GM21390 (cell line): ENCODE measurements around the gene PRICKLE4.

ENCODE experiments used
- ATAC-seq: cut with Tn5 transposase; IDR thresholded peaks from one replicate; pipeline ENCODE4 v1.9.1; 2021; ENCODE audit not compliant: unreplicated experiment

Gene PRICKLE4

DNA sequence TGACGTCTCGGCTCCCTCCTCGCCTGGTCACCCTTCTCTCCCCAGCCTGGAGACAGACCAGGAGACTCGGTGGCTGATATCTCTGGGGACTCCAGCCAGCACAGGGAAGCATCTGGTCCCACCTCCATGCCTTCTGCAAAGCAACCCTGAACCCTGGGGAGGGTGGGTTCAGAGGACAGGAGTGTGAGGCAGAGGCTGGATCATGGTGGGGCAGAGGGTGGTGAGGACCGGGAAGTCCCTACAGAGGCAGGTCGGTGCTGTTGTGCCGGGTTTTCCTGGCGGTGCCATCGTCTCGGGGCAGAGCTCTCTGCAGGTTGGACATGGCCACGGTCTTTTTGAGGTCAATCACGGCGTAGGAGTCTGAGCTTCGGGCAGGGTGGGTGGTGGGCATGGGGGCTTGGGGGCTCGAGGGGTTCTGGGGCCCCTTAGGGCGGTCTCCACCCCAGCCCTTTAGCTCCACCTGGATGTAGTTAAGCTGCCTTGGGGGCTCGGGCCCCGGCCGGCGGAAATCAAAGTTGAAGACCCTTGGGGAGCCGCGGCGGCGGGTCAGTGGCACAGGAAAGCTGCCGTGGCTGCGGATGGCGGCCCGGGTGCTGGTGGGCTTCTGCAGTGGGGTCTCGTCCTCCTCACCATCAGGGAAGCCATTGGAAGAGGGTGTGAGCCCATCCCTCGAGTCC, 10.1 kb upstream of the PRICKLE4 start:
- no peak for ATAC-seq

- ATAC-seq = no peak
Measured at GRCh38 chr6:41771058-41771983, 9.3 kb upstream of the PRICKLE4 start.

DNA sequence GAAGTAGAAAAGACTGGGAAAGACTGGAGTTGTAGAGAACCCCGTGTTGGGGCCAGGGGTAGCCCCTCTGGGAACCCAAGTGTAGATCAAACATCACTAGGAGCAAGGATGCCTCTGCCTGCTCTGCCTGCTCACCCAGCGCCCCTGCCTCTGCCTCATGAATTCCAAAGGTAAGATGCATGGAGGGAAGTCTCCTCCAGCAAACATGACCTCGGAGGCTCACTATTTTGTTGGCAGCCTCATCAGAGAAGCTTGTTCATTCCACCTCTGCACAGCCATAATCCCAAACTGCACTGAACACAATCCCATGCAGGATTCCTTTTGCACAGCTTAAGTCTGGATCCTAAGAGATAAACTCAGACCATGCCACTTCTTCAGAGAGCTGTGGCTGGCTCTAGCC, 5.7 kb upstream of the PRICKLE4 start:
- ATAC-seq = no peak

GRCh38 chr6:41775293-41775882, 5.2 kb upstream of the PRICKLE4 start:
- ATAC-seq = no peak

GRCh38 chr6:41777551-41778285, 2.9 kb upstream of the PRICKLE4 start:
- no peak for ATAC-seq

DNA sequence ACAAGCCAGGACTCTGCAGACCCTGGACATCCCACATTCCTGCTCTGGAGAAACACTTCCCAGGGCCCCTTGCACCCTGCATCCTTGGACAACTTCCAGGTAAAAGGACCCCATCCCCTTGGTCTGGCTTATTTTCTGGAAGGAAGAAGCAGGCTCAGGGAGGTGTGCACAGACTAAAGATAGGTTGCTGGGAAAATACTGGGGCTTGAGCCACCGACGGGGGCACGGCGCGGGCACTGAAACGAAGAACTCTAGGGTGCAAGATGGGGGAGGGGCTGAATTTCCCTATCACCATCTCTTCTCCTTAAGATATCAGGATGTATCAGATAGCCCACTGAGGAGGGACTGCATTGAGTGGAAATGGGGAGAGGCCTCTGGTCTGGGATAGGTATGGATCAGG, 1.7 kb upstream of the PRICKLE4 start:
- ATAC-seq = no peak

- peak; percentile 32 for ATAC-seq
Measured at GRCh38 chr6:41779336-41779735, 1.2 kb upstream of the PRICKLE4 start.

- peak; percentile 87 for ATAC-seq
Measured at GRCh38 chr6:41779788-41780550, 613 bp upstream of the PRICKLE4 start, which contains the start of gene FRS3. FRS3 (minus strand) TSS chr6:41779900; CDS start chr6:41776987, 2,913 bp downstream.

DNA sequence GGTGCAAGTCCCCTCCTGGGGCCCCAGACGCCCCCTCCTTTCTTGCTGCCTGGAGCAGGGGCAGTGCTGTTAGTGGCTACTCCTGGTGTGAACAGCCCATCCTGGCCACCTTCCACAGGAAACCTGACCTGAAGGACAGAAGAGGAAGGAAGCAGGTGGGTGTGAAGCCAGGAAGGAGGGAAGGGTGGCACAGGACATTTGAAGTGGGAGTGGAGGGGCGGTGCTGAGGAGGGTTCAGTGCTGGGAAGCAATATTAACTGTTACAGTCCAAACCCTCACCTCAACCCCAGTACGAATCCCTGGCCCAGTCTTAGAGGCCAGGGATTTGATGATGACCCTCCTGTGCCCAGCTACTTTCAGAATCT, 766 bp downstream of the PRICKLE4 start:
- no peak for ATAC-seq

DNA sequence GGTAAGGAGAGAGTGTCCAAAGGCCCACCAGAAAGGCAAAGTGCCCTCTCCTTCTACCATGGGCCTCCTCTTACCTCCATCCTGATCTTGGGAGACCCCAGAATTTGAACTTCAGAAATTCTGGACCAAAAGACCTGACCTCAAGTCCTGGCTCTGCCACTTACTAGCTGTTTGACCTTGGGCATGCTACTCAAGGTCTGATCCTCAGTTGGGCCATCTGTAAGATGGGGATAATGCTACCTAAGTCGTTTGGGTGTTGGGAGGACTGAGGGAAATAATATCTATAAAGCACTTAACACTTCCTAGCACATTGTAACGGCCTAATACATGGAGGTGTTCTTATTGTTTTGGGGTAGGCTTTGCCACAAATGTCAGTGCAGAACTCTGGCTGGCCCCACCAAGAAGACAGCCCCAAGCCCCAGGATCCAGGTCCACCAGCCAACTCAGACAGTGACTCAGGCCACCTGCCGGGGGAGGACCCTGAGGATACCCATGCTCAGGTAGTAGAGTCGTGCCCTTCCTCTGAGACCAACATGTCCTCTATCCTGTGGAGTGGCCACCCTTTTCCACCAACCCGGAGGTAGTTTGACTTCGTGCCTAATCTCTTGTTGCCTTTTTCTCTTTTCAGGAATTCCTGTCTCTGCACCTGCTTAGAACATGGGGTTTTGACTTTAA, 2.7 kb downstream of the PRICKLE4 start:
- no peak for ATAC-seq

DNA sequence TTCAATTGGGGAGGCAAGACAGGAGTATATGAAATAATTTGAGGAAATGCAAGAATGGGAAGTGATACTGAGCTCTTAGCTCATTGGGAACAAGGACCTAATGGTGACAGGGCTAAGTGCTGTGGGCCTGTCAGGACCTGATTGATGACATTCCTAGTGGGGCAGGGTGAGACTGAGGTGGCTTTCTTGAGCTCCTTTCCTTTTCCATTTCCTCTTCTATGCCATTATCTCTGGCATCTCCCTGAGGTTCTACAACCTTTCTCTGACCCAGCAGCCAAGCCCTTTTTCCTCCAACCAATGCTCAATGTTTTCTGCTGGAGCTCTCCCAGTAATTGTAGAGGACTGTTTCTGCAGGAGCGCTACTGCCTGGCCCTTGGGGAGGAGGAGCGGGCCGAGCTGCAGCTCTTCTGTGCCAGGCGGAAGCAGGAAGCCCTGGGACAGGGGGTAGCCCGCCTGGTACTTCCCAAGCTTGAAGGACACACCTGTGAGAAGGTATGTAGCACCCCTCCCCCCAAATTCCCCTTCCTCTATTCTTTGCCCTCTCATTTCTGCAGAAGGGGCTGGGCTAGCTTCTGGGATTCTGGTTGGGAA, 4.1 kb downstream of the PRICKLE4 start:
- ATAC-seq = no peak

DNA sequence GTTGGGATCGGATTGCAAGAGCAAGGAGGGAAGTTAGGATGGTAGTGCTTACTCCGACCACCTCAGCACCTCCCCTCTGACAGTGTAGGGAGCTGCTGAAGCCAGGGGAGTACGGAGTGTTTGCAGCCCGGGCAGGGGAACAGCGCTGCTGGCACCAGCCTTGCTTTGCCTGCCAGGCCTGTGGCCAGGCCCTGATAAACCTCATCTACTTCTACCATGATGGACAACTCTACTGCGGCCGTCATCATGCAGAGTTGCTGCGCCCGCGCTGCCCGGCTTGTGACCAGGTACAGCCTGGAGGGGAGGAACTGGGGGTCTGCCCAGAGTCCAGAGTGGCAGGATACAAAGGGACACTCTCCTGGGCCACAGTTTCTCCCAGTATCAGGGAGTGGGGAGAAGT, 4.7 kb downstream of the PRICKLE4 start:
- ATAC-seq = no peak

DNA sequence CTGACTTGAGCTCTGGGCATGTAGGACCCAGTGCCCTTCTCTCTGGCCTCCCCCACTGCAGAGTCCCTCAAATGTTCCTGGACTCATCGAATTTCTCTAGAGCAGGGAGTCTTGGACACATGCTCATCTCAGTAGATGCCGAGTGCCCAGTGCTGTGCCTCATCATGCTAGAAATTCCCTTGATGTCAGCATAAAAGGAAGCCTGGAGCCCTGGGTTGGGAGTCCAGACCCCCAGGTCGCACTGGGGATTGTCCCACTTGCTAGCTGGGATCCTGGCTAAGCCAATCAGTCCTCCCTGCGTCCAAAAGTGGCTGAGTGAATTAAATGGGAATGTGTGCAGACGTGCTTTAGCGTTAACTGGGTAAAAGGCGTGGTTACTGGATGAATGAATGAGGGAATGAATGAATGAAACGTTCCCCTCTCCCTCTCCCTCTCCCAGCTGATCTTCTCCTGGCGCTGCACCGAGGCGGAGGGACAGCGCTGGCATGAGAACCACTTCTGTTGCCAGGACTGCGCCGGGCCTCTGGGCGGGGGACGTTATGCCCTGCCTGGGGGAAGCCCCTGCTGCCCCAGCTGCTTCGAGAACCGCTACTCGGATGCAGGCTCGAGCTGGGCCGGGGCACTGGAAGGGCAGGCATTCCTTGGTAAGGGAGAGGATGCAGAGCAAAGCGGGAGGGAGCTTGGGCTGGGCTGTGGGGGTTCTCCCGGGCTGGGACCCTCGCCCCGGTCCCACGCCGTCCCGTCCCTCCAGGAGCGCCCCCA, 5.3 kb downstream of the PRICKLE4 start:
- no peak for ATAC-seq

DNA sequence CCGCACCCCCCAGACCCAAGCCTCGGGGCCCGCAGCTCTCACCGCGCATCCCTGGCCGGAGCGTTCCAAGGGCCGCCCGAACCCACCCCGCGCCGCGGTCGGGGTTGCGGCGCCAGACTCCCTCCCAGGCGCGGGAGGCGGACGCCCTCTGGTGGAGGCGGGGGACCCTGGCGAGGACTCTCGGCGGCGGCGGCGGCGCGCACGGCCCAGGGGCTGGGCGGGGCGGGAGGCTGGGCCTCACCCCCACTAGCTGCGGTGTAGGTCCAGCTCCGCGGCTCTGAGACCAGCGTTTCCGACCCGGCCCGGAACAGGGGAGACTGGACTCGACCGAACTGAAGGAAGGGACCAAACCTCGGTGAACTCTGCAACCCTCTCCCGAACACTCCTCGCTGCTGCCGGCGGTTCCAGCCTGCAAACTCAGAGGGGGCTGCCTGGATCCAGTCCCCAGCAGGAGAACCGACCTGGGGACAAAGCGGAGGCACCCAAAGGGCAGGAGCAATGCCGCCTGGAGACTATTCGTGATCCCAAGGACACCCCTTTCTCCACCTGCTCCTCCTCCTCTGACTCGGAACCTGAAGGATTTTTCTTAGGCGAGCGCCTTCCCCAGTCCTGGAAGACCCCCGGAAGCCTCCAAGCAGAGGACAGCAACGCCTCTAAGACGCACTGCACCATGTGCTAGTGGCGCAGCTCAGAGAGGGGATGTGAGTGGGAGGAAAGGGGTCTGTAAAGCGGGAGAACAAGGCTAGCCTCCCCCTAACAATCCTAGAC, 6.1 kb downstream of the PRICKLE4 start:
- peak; percentile 63 for ATAC-seq

- ATAC-seq = peak; percentile 75
Measured at GRCh38 chr6:41787219-41787917, 6.8 kb downstream of the PRICKLE4 start, which contains the start of gene TOMM6. TOMM6 (plus strand) TSS chr6:41787694; CDS start chr6:41787698, 4 bp downstream.

GRCh38 chr6:41789390-41789724, 8.8 kb downstream of the PRICKLE4 start:
- no peak for ATAC-seq

- no peak for ATAC-seq
Measured at GRCh38 chr6:41790045-41790444, 9.5 kb downstream of the PRICKLE4 start.
